H9 (cell line): Measurements from ENCODE around the gene THOC5. TPM values are rescaled to one million over a fixed set of nuclear protein-coding genes. Genes with fewer than 3 reads are reported as not detected.
"Not testable (repeated sequence)": the region's sequence is repeated elsewhere in the genome, so short reads cannot be mapped to it uniquely, and the experiment has no call there.

Source experiments
- DNase-seq: peaks from one replicate; pipeline ENCODE4 v3.0.0-alpha.2; 2017
- H2AFZ ChIP-seq: one replicate; pipeline ENCODE4 v1.6.1; 2013; ENCODE audit warnings: mild to moderate bottlenecking, low read length, control low read depth, moderate library complexity
- H2AK5ac ChIP-seq: 2 replicates; pipeline ENCODE4 v1.6.1; 2013; ENCODE audit warnings: low read length, control low read depth, mixed read lengths; ENCODE audit not compliant: insufficient read length
- H2BK120ac ChIP-seq: one replicate; pipeline ENCODE4 v1.6.1; 2013; ENCODE audit warnings: low read depth, mild to moderate bottlenecking, low read length, control low read depth, inconsistent platforms; ENCODE audit not compliant: poor library complexity, severe bottlenecking
- H2BK12ac ChIP-seq: 2 replicates; pipeline ENCODE4 v1.6.1; 2013; ENCODE audit warnings: low read length, control low read depth, mixed read lengths, low read depth; ENCODE audit not compliant: insufficient read length
- H2BK15ac ChIP-seq: 2 replicates; pipeline ENCODE4 v1.6.1; 2013; ENCODE audit warnings: low read depth, low read length, control low read depth
- H2BK20ac ChIP-seq: one replicate; pipeline ENCODE4 v1.6.1; 2013; ENCODE audit warnings: low read depth, mild to moderate bottlenecking, low read length, control low read depth, inconsistent platforms; ENCODE audit not compliant: poor library complexity, severe bottlenecking
- H2BK5ac ChIP-seq: 2 replicates; pipeline ENCODE4 v1.6.1; 2013; ENCODE audit warnings: low read length, control low read depth, mixed read lengths; ENCODE audit not compliant: insufficient read length
- H3K14ac ChIP-seq: 2 replicates; pipeline ENCODE4 v1.6.1; 2013; ENCODE audit warnings: low read length, control low read depth; ENCODE audit not compliant: insufficient read depth
- H3K18ac ChIP-seq: 2 replicates; pipeline ENCODE4 v1.6.1; 2013; ENCODE audit warnings: low read depth, mild to moderate bottlenecking, mixed read lengths, low read length, control low read depth; ENCODE audit not compliant: insufficient read length
- H3K23ac ChIP-seq: 2 replicates; pipeline ENCODE4 v1.6.1; 2013; ENCODE audit warnings: low read length, control low read depth, mixed read lengths, low read depth; ENCODE audit not compliant: insufficient read length
- H3K23me2 ChIP-seq: 2 replicates; pipeline ENCODE4 v1.6.1; 2013; ENCODE audit warnings: low read depth, mild to moderate bottlenecking, mixed read lengths, low read length, control low read depth; ENCODE audit not compliant: insufficient read length, poor library complexity, severe bottlenecking
- H3K27ac ChIP-seq: 2 replicates; pipeline ENCODE4 v1.5.1; 2013; ENCODE audit warnings: low read length, control low read depth, mixed read lengths, low read depth; ENCODE audit not compliant: insufficient read length
- H3K27me3 ChIP-seq: 2 replicates; pipeline ENCODE4 v1.6.1; 2013; ENCODE audit warnings: low read length, control low read depth, inconsistent platforms; ENCODE audit not compliant: insufficient read depth
- H3K4ac ChIP-seq: 2 replicates; pipeline ENCODE4 v1.6.1; 2013; ENCODE audit warnings: low read depth, mild to moderate bottlenecking, control low read depth, inconsistent platforms, low read length, moderate library complexity
- H3K4me1 ChIP-seq: 2 replicates; pipeline ENCODE4 v1.6.1; 2013; ENCODE audit warnings: low read length, control low read depth, inconsistent platforms; ENCODE audit not compliant: insufficient read depth
- H3K4me2 ChIP-seq: 2 replicates; pipeline ENCODE4 v1.6.1; 2013; ENCODE audit warnings: low read length, control low read depth, mixed read lengths; ENCODE audit not compliant: insufficient read length, insufficient read depth
- H3K56ac ChIP-seq: 2 replicates; pipeline ENCODE4 v1.6.1; 2013; ENCODE audit warnings: low read depth, mild to moderate bottlenecking, mixed read lengths, low read length, control low read depth; ENCODE audit not compliant: insufficient read length
- H3K79me1 ChIP-seq: 2 replicates; pipeline ENCODE4 v1.6.1; 2013; ENCODE audit warnings: low read depth, mild to moderate bottlenecking, moderate library complexity, low read length, control low read depth, inconsistent platforms; ENCODE audit not compliant: insufficient read depth, poor library complexity, severe bottlenecking
- H3K79me2 ChIP-seq: 2 replicates; pipeline ENCODE4 v1.6.1; 2013; ENCODE audit warnings: low read length, control low read depth, inconsistent platforms; ENCODE audit not compliant: insufficient read depth
- H3K9ac ChIP-seq: 2 replicates; pipeline ENCODE4 v1.6.1; 2013; ENCODE audit warnings: low read length, control low read depth, mixed read lengths; ENCODE audit not compliant: insufficient read length; ENCODE audit errors: extremely low read depth
- H3K9me3 ChIP-seq: one replicate; pipeline ENCODE4 v1.6.1; 2013; ENCODE audit warnings: low read depth, low read length, inconsistent platforms; ENCODE audit not compliant: control insufficient read depth
- H3T11ph ChIP-seq: one replicate; pipeline ENCODE4 v1.6.1; 2013; ENCODE audit warnings: mild to moderate bottlenecking, low read length, control low read depth, inconsistent platforms
- H4K20me1 ChIP-seq: one replicate; pipeline ENCODE4 v1.6.1; 2013; ENCODE audit not compliant: control insufficient read depth, insufficient read length, insufficient read depth
- H4K5ac ChIP-seq: 2 replicates; pipeline ENCODE4 v1.6.1; 2013; ENCODE audit warnings: low read depth, mild to moderate bottlenecking, mixed read lengths, low read length, control low read depth; ENCODE audit not compliant: insufficient read length
- H4K8ac ChIP-seq: replicated peaks from 2 replicates; pipeline ENCODE4 v1.6.1; 2013; ENCODE audit warnings: low read length, control low read depth, mixed read lengths, low read depth; ENCODE audit not compliant: insufficient read length
- H4K91ac ChIP-seq: 2 replicates; pipeline ENCODE4 v1.6.1; 2013; ENCODE audit warnings: low read depth, mild to moderate bottlenecking, moderate library complexity, mixed read lengths, low read length, control low read depth; ENCODE audit not compliant: insufficient read length
- H3K27ac Mint-ChIP-seq, 3 experiments: 2 replicates in 2 of 3; 3 replicates in 1 of 3; pipeline ENCODE4 v1.8.0; 2020 to 2021; ENCODE audit warnings: mixed read lengths in 3 of 3, mild to moderate bottlenecking in 1 of 3, moderate library complexity in 1 of 3
- H3K27me3 Mint-ChIP-seq: 2 replicates; pipeline ENCODE4 v1.8.0; 2021; ENCODE audit warnings: low read depth, mild to moderate bottlenecking, moderate library complexity, mixed read lengths
- H3K36me3 Mint-ChIP-seq, 3 experiments: 2 replicates in 2 of 3; 3 replicates in 1 of 3; pipeline ENCODE4 v1.8.0; 2020 to 2021; ENCODE audit warnings: low read depth in 3 of 3, mixed read lengths in 3 of 3; ENCODE audit not compliant: insufficient read depth in 1 of 3
- H3K4me1 Mint-ChIP-seq, 2 experiments: 2 replicates each; pipeline ENCODE4 v1.8.0; 2020; ENCODE audit warnings: mixed read lengths in 2 of 2
- H3K4me3 Mint-ChIP-seq, 2 experiments: 2 replicates in 1 of 2; 3 replicates in 1 of 2; pipeline ENCODE4 v1.8.0; 2020 to 2021; ENCODE audit warnings: mild to moderate bottlenecking in 2 of 2, mixed read lengths in 2 of 2, moderate library complexity in 1 of 2
- H3K9me3 Mint-ChIP-seq, 2 experiments: 2 replicates in 1 of 2; 3 replicates in 1 of 2; pipeline ENCODE4 v1.8.0; 2020; ENCODE audit warnings: mild to moderate bottlenecking in 2 of 2, mixed read lengths in 2 of 2, moderate library complexity in 1 of 2
- CTCF ChIP-seq: fragments of 200-600 bp; sonication (generic); conservative IDR thresholded peaks from 3 replicates; pipeline ENCODE4 v1.8.0; 2021; ENCODE audit warnings: antibody characterized with exemption, mild to moderate bottlenecking
- WGBS: extraction: QIAGEN DNeasy Blood & Tissue Kit; methylation state at CpG from one replicate; pipeline ENCODE4 v1.1.7; 2013; ENCODE audit warnings: missing lambda C conversion rate, low lambda C conversion rate, mixed read lengths; ENCODE audit not compliant: insufficient read length; ENCODE audit errors: extremely low coverage; 5-methylcytosine and 5-hydroxymethylcytosine counted together
- total RNA-seq: library from RNA; stranded (reverse); gene quantifications from 2 replicates; pipeline ENCODE4 v1.2.1, GENCODE V29; 2021

The THOC5 gene
- total RNA-seq, 1 experiment from 2014 or later: 71.8 TPM

- Histone ChIP-seq H3T11ph (no peak overlapping the region), H4K8ac (no peak overlapping the region), H3K56ac (no peak overlapping the region), H3K4me2 (no peak overlapping the region), H2BK5ac (no peak overlapping the region), H2BK20ac (no peak overlapping the region), H2BK15ac (no peak overlapping the region), H3K79me2 (no peaks in the 10 kb centered on the region; the same call in 1 of the 2 replicates), H3K9me3 (no peaks in the 10 kb centered on the region), H2BK12ac (no peak overlapping the region), H3K27me3 (no peaks in the 10 kb centered on the region), H2AK5ac (no peak overlapping the region), H4K5ac (no peak overlapping the region), H3K9ac (no peak overlapping the region), H3K14ac (no peak overlapping the region), H4K91ac (no peak overlapping the region), H2BK120ac (no peak overlapping the region), H3K79me1 (no peaks in the 10 kb centered on the region), H3K4ac (no peak overlapping the region), H2AFZ (no peak overlapping the region), H3K4me1 (no peaks in the 10 kb centered on the region), H4K20me1 (no peaks in the 10 kb centered on the region), H3K23me2 (no peaks in the 10 kb centered on the region), H3K18ac (no peak overlapping the region), H3K23ac (no peak overlapping the region), H3K27ac (no peak overlapping the region)
- TF ChIP-seq CTCF: no peak
- Mint-ChIP-seq H3K9me3 (peaks cover 10% of the 10 kb centered on the region in 2 experiments; a peak in 4 of 5 replicates), H3K36me3 (peaks cover 57 to 79% (median 75%) of the 10 kb centered on the region in 3 experiments), H3K27me3 (no peaks in the 10 kb centered on the region), H3K4me3 (no peak overlapping the region), H3K4me1 (peaks cover 3 to 7% of the 10 kb centered on the region in 2 experiments; a peak in 3 of 4 replicates), H3K27ac (no peak overlapping the region; a peak in 1 of 7 replicates)
- DNase-seq: no peak
- no CpG with 5 or more reads among the region's 4 CpGs for WGBS
Measured at GRCh38 chr22:29550005-29550404, 3.6 kb downstream of the THOC5 start.

- H3K27me3 ChIP-seq, H2BK120ac ChIP-seq, H3T11ph ChIP-seq, H4K20me1 ChIP-seq, H3K4ac ChIP-seq, H3K56ac ChIP-seq, H2BK5ac ChIP-seq, H3K27me3 Mint-ChIP-seq, H3K4me2 ChIP-seq, H3K23me2 ChIP-seq, H4K5ac ChIP-seq, H2BK12ac ChIP-seq, H3K27ac ChIP-seq, H2AK5ac ChIP-seq, DNase-seq, H3K18ac ChIP-seq, H3K4me1 Mint-ChIP-seq, H3K4me3 Mint-ChIP-seq, H3K79me1 ChIP-seq, H2BK15ac ChIP-seq, H4K91ac ChIP-seq, H3K4me1 ChIP-seq, H2BK20ac ChIP-seq, H3K9me3 ChIP-seq, H3K79me2 ChIP-seq, H3K9ac ChIP-seq, H3K23ac ChIP-seq, H4K8ac ChIP-seq, H2AFZ ChIP-seq, H3K27ac Mint-ChIP-seq, H3K14ac ChIP-seq, H3K9me3 Mint-ChIP-seq: not testable (repeated sequence)
- H3K36me3 Mint-ChIP-seq: peaks cover 59 to 92% (median 79%) of the 10 kb centered on the region in 3 experiments
- no CpG with 5 or more reads among the region's 8 CpGs for WGBS
Measured at GRCh38 chr22:29545045-29545444, 8.5 kb downstream of the THOC5 start.
